HEK293 (cell line): Measurements from ENCODE around the gene SMAD2.

Experiments
- FEZF1 ChIP-seq: fragments of 450-650 bp; formaldehyde crosslinking; IDR thresholded peaks from 2 replicates; pipeline ENCODE4 v1.5.1; 2016; ENCODE audit warnings: missing biosample characterization, missing genetic modification characterization
- KLF9 ChIP-seq: fragments of 450-650 bp; formaldehyde crosslinking; IDR thresholded peaks from 2 replicates; pipeline ENCODE4 v1.5.1; 2016; ENCODE audit warnings: missing biosample characterization, missing genetic modification characterization, low read depth
- PRDM10 ChIP-seq: fragments of 450-650 bp; formaldehyde crosslinking; IDR thresholded peaks from 2 replicates; pipeline ENCODE4 v1.5.1; 2016; ENCODE audit warnings: missing biosample characterization, missing genetic modification characterization
- PRDM4 ChIP-seq: fragments of 450-650 bp; formaldehyde crosslinking; IDR thresholded peaks from 2 replicates; pipeline ENCODE4 v1.5.1; 2017; ENCODE audit warnings: missing biosample characterization, missing genetic modification characterization
- REST ChIP-seq: fragments of 450-650 bp; formaldehyde crosslinking; IDR thresholded peaks from 2 replicates; pipeline ENCODE4 v1.5.1; 2016; ENCODE audit warnings: missing biosample characterization, missing genetic modification characterization
- ZFP3 ChIP-seq: fragments of 450-650 bp; formaldehyde crosslinking; IDR thresholded peaks from 2 replicates; pipeline ENCODE4 v1.5.1; 2016; ENCODE audit warnings: low read depth, missing biosample characterization, missing genetic modification characterization
- ZNF138 ChIP-seq: fragments of 450-650 bp; formaldehyde crosslinking; IDR thresholded peaks from 2 replicates; pipeline ENCODE4 v1.5.1; 2016; ENCODE audit warnings: missing biosample characterization, missing genetic modification characterization, borderline replicate concordance
- ZNF155 ChIP-seq: fragments of 450-650 bp; formaldehyde crosslinking; IDR thresholded peaks from 2 replicates; pipeline ENCODE4 v1.5.1; 2016; ENCODE audit warnings: missing biosample characterization, missing genetic modification characterization
- ZNF169 ChIP-seq: fragments of 450-650 bp; formaldehyde crosslinking; IDR thresholded peaks from 2 replicates; pipeline ENCODE4 v1.5.1; 2016; ENCODE audit warnings: missing biosample characterization, missing genetic modification characterization
- ZNF211 ChIP-seq: fragments of 450-650 bp; formaldehyde crosslinking; IDR thresholded peaks from 2 replicates; pipeline ENCODE4 v1.5.1; 2016; ENCODE audit warnings: low read depth, missing biosample characterization, missing genetic modification characterization
- ZNF24 ChIP-seq: fragments of 450-650 bp; formaldehyde crosslinking; IDR thresholded peaks from 2 replicates; pipeline ENCODE4 v1.5.1; 2016; ENCODE audit warnings: missing biosample characterization, missing genetic modification characterization
- ZNF335 ChIP-seq: fragments of 450-650 bp; formaldehyde crosslinking; conservative IDR thresholded peaks from 2 replicates; pipeline ENCODE4 v1.5.1; 2016; ENCODE audit warnings: missing biosample characterization, missing genetic modification characterization
- ZNF488 ChIP-seq: fragments of 450-650 bp; formaldehyde crosslinking; IDR thresholded peaks from 2 replicates; pipeline ENCODE4 v1.5.1; 2016; ENCODE audit warnings: missing biosample characterization, missing genetic modification characterization
- ZNF501 ChIP-seq: fragments of 450-650 bp; formaldehyde crosslinking; IDR thresholded peaks from 2 replicates; pipeline ENCODE4 v1.5.1; 2016; ENCODE audit warnings: missing biosample characterization, missing genetic modification characterization
- ZNF558 ChIP-seq: fragments of 450-650 bp; formaldehyde crosslinking; IDR thresholded peaks from 2 replicates; pipeline ENCODE4 v1.5.1; 2016; ENCODE audit warnings: missing biosample characterization, missing genetic modification characterization
- ZNF585B ChIP-seq: fragments of 450-650 bp; formaldehyde crosslinking; IDR thresholded peaks from 2 replicates; pipeline ENCODE4 v1.5.1; 2016; ENCODE audit warnings: missing biosample characterization, missing genetic modification characterization
- ZNF645 ChIP-seq: fragments of 450-650 bp; formaldehyde crosslinking; IDR thresholded peaks from 2 replicates; pipeline ENCODE4; 2016; ENCODE audit warnings: missing biosample characterization, missing genetic modification characterization
- ZNF660 ChIP-seq: fragments of 450-650 bp; IDR thresholded peaks from 2 replicates; pipeline ENCODE4 v1.5.1; 2018; ENCODE audit warnings: missing biosample characterization, mild to moderate bottlenecking, missing genetic modification characterization
- ZNF670 ChIP-seq: fragments of 450-650 bp; formaldehyde crosslinking; IDR thresholded peaks from 2 replicates; pipeline ENCODE4 v1.5.1; 2016; ENCODE audit warnings: missing biosample characterization, missing genetic modification characterization, low read depth
- ZNF692 ChIP-seq: fragments of 450-650 bp; formaldehyde crosslinking; IDR thresholded peaks from 2 replicates; pipeline ENCODE4 v1.5.1; 2016; ENCODE audit warnings: missing biosample characterization, missing genetic modification characterization
- ZNF704 ChIP-seq: fragments of 450-650 bp; formaldehyde crosslinking; IDR thresholded peaks from 2 replicates; pipeline ENCODE4 v1.5.1; 2016; ENCODE audit warnings: missing biosample characterization, missing genetic modification characterization
- ZNF791 ChIP-seq: fragments of 450-650 bp; formaldehyde crosslinking; IDR thresholded peaks from 2 replicates; pipeline ENCODE4 v1.5.1; 2016; ENCODE audit warnings: missing biosample characterization, missing genetic modification characterization
- ZNF837 ChIP-seq: fragments of 450-650 bp; formaldehyde crosslinking; IDR thresholded peaks from 2 replicates; pipeline ENCODE4 v1.5.1; 2016; ENCODE audit warnings: missing biosample characterization, missing genetic modification characterization
- ZSCAN16 ChIP-seq: fragments of 450-650 bp; formaldehyde crosslinking; IDR thresholded peaks from 2 replicates; pipeline ENCODE4 v1.5.1; 2016; ENCODE audit warnings: missing biosample characterization, missing genetic modification characterization

The SMAD2 gene

GRCh38 chr18:47944972-47945852, 14.8 kb upstream of the SMAD2 start (continued):
- TF ChIP-seq ZNF645 (tag by site-specific recombination) (no peak), ZNF585B (tag by site-specific recombination) (no peak), FEZF1 (tag by site-specific recombination) (no peak), KLF9 (tag by site-specific recombination) (no peak), ZNF169 (no peak), ZNF791 (tag by site-specific recombination) (no peak), ZNF501 (tag by site-specific recombination) (no peak), ZNF660 (tag by site-specific recombination) (peak; percentile 41; the same call in 1 of the 2 replicates), ZNF558 (tag by site-specific recombination) (0 out of 2 replicates have a peak, but pooled peaks have one; percentile 15), ZNF837 (tag by site-specific recombination) (no peak), ZNF670 (no peak), ZNF335 (0 out of 2 replicates have a peak, but pooled peaks have one; percentile 27), ZSCAN16 (tag by site-specific recombination) (no peak), REST (tag by site-specific recombination) (no peak), ZNF704 (tag by site-specific recombination) (no peak), PRDM10 (tag by site-specific recombination) (peak; percentile 59), ZNF211 (no peak), ZNF488 (tag by site-specific recombination) (no peak), ZNF24 (tag by site-specific recombination) (no peak), ZFP3 (tag by site-specific recombination) (no peak), ZNF138 (tag by site-specific recombination) (no peak), ZNF692 (tag by site-specific recombination) (peak; percentile 52; the same call in 1 of the 2 replicates), ZNF155 (tag by site-specific recombination) (no peak), PRDM4 (tag by site-specific recombination) (no peak)
